Measurements from ENCODE around the gene MYO16.

MYO16 gene

DNA sequence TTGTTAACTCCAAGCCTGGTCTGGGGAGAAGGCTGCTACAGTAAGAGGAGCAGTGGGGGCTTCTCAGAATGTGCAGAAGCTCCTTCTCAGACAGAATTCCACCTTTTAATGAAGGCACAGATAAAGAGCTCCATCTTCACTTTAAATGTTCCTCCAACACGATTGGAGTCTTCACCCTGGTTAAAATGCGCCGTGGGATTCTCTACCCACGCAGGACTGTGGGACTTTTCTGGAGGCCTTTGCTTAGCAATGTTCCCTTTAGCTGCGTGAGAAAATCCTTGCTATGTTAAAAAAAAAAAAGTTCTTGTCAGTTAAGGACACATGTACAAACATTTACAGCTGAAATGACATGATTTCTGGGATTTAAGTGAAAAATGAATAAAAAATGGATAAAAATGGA, 546.3 kb downstream of the MYO16 start:
- Histone ChIP-seq H3K27me3 (ENCODE audit: insufficient read depth, insufficient read length) (no peaks in the 10 kb centered on the region), H3K4me1 (ENCODE audit: insufficient read depth, insufficient read length) (no peaks in the 10 kb centered on the region), H3K36me3 (ENCODE audit: insufficient read depth, insufficient read length, low read length) (no peaks in the 10 kb centered on the region), H3K4me3 (ENCODE audit: insufficient read length, low read depth) (no peak overlapping the region), H3K9ac (ENCODE audit: insufficient read length, low read depth) (no peak overlapping the region), H3K9me3 (ENCODE audit: insufficient read depth, low read length) (no peaks in the 10 kb centered on the region)
- TF ChIP-seq YY1 (IDR thresholded peaks at IDR 0.05; ENCODE audit: insufficient read depth, insufficient read length) (no peak), ZNF274 (IDR thresholded peaks at IDR 0.05; ENCODE audit: low read depth, low read length) (no peak), SUZ12 (IDR thresholded peaks at IDR 0.05; ENCODE audit: extremely low read depth, insufficient read depth, insufficient read length) (no peak)
- no peak for DNase-seq (ENCODE audit: low read depth, low spot score)

GRCh38 chr13:109180905-109181425, 551.6 kb downstream of the MYO16 start:
- no peaks in the 10 kb centered on the region for H3K36me3 ChIP-seq (ENCODE audit: insufficient read depth, insufficient read length, low read length)
- H3K27me3 ChIP-seq (ENCODE audit: insufficient read depth, insufficient read length), result no peaks in the 10 kb centered on the region
- H3K4me3 ChIP-seq (ENCODE audit: insufficient read length, low read depth), result no peak overlapping the region
- no peak for DNase-seq (ENCODE audit: low read depth, low spot score)
- H3K4me1 ChIP-seq (ENCODE audit: insufficient read depth, insufficient read length), result no peaks in the 10 kb centered on the region
- TF ChIP-seq ZNF274 (IDR thresholded peaks at IDR 0.05; ENCODE audit: low read depth, low read length), result no peak
- TF ChIP-seq SUZ12 (IDR thresholded peaks at IDR 0.05; ENCODE audit: extremely low read depth, insufficient read depth, insufficient read length), result no peak
- no peak for TF ChIP-seq YY1 (IDR thresholded peaks at IDR 0.05; ENCODE audit: insufficient read depth, insufficient read length)
- no peak overlapping the region for H3K9ac ChIP-seq (ENCODE audit: insufficient read length, low read depth)
- H3K9me3 ChIP-seq (ENCODE audit: insufficient read depth, low read length), result no peaks in the 10 kb centered on the region

DNA sequence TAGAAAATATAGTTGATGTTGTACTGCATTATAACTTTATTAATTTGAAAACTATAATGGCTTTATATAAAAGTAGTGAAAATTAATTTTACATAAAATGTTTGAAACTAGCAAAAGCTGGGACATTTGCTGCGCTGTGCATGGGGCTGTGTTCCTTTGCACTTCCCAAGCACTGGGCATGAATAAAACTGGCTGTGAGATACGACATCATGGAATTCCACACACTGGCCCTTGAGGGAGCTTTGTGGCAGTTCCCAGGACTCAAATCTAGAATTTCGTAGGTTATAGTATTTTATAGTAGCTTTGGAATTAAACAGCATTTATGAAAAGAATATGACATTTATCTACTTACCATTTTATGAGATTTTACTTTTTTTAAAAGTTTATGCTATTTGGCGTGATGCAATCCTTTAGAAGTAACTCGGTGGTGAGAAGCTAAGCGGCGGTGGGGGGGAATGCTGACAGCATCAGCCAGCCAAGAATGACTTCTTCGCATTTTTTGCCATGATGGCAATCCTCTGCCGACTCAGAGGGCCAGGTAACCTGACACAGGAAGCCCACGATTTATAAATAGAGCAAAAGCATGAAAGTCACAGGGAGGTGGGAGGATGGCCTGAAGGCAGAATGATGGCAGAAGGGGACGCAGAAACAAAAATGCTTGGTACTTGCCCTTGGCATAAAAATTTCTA, 553.5 kb downstream of the MYO16 start:
- DNase-seq (ENCODE audit: low read depth, low spot score), result no peak
- no peaks in the 10 kb centered on the region for H3K9me3 ChIP-seq (ENCODE audit: insufficient read depth, low read length)
- no peaks in the 10 kb centered on the region for H3K27me3 ChIP-seq (ENCODE audit: insufficient read depth, insufficient read length)
- no peak for TF ChIP-seq YY1 (IDR thresholded peaks at IDR 0.05; ENCODE audit: insufficient read depth, insufficient read length)
- no peak for TF ChIP-seq SUZ12 (IDR thresholded peaks at IDR 0.05; ENCODE audit: extremely low read depth, insufficient read depth, insufficient read length)
- TF ChIP-seq ZNF274 (IDR thresholded peaks at IDR 0.05; ENCODE audit: low read depth, low read length), result no peak
- H3K36me3 ChIP-seq (ENCODE audit: insufficient read depth, insufficient read length, low read length), result no peaks in the 10 kb centered on the region
- no peak overlapping the region for H3K4me3 ChIP-seq (ENCODE audit: insufficient read length, low read depth)
- no peaks in the 10 kb centered on the region for H3K4me1 ChIP-seq (ENCODE audit: insufficient read depth, insufficient read length)
- H3K9ac ChIP-seq (ENCODE audit: insufficient read length, low read depth), result no peak overlapping the region

GRCh38 chr13:109191413-109191812, 562.0 kb downstream of the MYO16 start:
- Histone ChIP-seq H3K27me3 (ENCODE audit: insufficient read depth, insufficient read length) (no peaks in the 10 kb centered on the region), H3K4me3 (ENCODE audit: insufficient read length, low read depth) (no peak overlapping the region), H3K4me1 (ENCODE audit: insufficient read depth, insufficient read length) (no peaks in the 10 kb centered on the region), H3K9me3 (ENCODE audit: insufficient read depth, low read length) (no peaks in the 10 kb centered on the region), H3K36me3 (ENCODE audit: insufficient read depth, insufficient read length, low read length) (no peaks in the 10 kb centered on the region), H3K9ac (ENCODE audit: insufficient read length, low read depth) (no peak overlapping the region)
- DNase-seq (ENCODE audit: low read depth, low spot score), result no peak
- TF ChIP-seq ZNF274 (IDR thresholded peaks at IDR 0.05; ENCODE audit: low read depth, low read length), result no peak
- no peak for TF ChIP-seq YY1 (IDR thresholded peaks at IDR 0.05; ENCODE audit: insufficient read depth, insufficient read length)
- no peak for TF ChIP-seq SUZ12 (IDR thresholded peaks at IDR 0.05; ENCODE audit: extremely low read depth, insufficient read depth, insufficient read length)

DNA sequence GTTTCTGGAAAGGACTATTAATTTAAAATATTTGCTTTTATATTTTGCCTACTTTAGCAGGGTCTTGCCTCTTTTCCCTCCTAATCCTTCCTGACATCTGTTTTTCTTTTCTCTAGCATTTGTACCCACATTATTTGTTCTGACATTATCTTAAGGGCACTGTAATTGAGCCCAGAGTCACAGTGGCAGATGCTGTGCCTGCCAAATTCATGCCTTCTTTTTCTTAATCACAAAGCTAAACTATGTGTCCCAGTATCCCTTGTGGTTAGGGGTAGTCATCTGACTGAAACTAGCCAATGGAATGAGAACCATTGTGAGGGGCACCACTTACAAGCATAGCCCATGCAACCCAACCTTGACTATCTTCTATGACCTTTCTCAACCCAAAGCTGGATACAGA, 562.9 kb downstream of the MYO16 start:
- no peak for DNase-seq (ENCODE audit: low read depth, low spot score)
- Histone ChIP-seq H3K4me1 (ENCODE audit: insufficient read depth, insufficient read length) (no peaks in the 10 kb centered on the region), H3K27me3 (ENCODE audit: insufficient read depth, insufficient read length) (no peaks in the 10 kb centered on the region), H3K4me3 (ENCODE audit: insufficient read length, low read depth) (no peak overlapping the region), H3K9ac (ENCODE audit: insufficient read length, low read depth) (no peak overlapping the region), H3K9me3 (ENCODE audit: insufficient read depth, low read length) (0 out of 2 replicates have a peak, but pooled peaks cover 5% of the 10 kb centered on the region), H3K36me3 (ENCODE audit: insufficient read depth, insufficient read length, low read length) (no peaks in the 10 kb centered on the region)
- TF ChIP-seq YY1 (IDR thresholded peaks at IDR 0.05; ENCODE audit: insufficient read depth, insufficient read length), result no peak

GRCh38 chr13:109196948-109197347, 567.5 kb downstream of the MYO16 start:
- Histone ChIP-seq H3K4me3 (ENCODE audit: insufficient read length, low read depth) (no peak overlapping the region), H3K9ac (ENCODE audit: insufficient read length, low read depth) (no peak overlapping the region), H3K27me3 (ENCODE audit: insufficient read depth, insufficient read length) (no peaks in the 10 kb centered on the region), H3K9me3 (ENCODE audit: insufficient read depth, low read length) (0 out of 2 replicates have a peak, but pooled peaks cover 5% of the 10 kb centered on the region), H3K36me3 (ENCODE audit: insufficient read depth, insufficient read length, low read length) (no peaks in the 10 kb centered on the region), H3K4me1 (ENCODE audit: insufficient read depth, insufficient read length) (no peaks in the 10 kb centered on the region)
- no peak for DNase-seq (ENCODE audit: low read depth, low spot score)
- no peak for TF ChIP-seq YY1 (IDR thresholded peaks at IDR 0.05; ENCODE audit: insufficient read depth, insufficient read length)
- no peak for TF ChIP-seq SUZ12 (IDR thresholded peaks at IDR 0.05; ENCODE audit: extremely low read depth, insufficient read depth, insufficient read length)
- TF ChIP-seq ZNF274 (IDR thresholded peaks at IDR 0.05; ENCODE audit: low read depth, low read length), result no peak

DNA sequence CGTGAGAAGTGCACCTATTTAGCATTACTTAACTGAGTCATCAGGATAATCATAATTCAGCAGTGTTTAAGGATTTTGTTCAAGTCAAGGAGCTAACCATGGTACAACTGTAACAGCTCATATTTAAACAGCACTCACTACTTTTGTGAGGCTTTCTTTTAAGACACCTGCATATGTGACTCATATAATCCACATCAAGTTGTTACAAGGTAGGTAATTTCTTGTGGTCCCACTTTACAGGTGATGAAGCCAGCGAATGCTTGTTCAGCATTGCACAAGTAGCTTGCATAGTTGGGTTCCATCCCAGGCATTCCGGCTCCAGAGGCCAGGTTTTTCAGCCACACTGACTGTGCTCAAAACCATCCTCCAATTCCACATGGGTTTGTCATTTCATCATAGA, 569.2 kb downstream of the MYO16 start:
- H3K4me3 ChIP-seq (ENCODE audit: insufficient read length, low read depth), result no peak overlapping the region
- H3K27me3 ChIP-seq (ENCODE audit: insufficient read depth, insufficient read length), result no peaks in the 10 kb centered on the region
- H3K9me3 ChIP-seq (ENCODE audit: insufficient read depth, low read length), result 0 out of 2 replicates have a peak, but pooled peaks cover 5% of the 10 kb centered on the region
- no peaks in the 10 kb centered on the region for H3K4me1 ChIP-seq (ENCODE audit: insufficient read depth, insufficient read length)
- DNase-seq (ENCODE audit: low read depth, low spot score), result no peak
- no peak overlapping the region for H3K9ac ChIP-seq (ENCODE audit: insufficient read length, low read depth)
- no peaks in the 10 kb centered on the region for H3K36me3 ChIP-seq (ENCODE audit: insufficient read depth, insufficient read length, low read length)
- no peak for TF ChIP-seq SUZ12 (IDR thresholded peaks at IDR 0.05; ENCODE audit: extremely low read depth, insufficient read depth, insufficient read length)
